ENCODE measurements around the gene LRAT. TPM values are rescaled to one million over a fixed set of nuclear protein-coding genes. Genes with fewer than 3 reads are reported as not detected.
A peak's percentile ranks its signal among the peaks of the same experiment; 100 is the strongest.

LRAT gene
- total RNA-seq, 1 experiment from 2014 or later = not detected

- DNase-seq (ENCODE audit: low spot score) = no peak
Measured at GRCh38 chr4:154760895-154761294, 17.1 kb downstream of the LRAT start.

- no peak for DNase-seq (ENCODE audit: low spot score)
Measured at GRCh38 chr4:154778264-154778663, 34.5 kb downstream of the LRAT start.

DNA sequence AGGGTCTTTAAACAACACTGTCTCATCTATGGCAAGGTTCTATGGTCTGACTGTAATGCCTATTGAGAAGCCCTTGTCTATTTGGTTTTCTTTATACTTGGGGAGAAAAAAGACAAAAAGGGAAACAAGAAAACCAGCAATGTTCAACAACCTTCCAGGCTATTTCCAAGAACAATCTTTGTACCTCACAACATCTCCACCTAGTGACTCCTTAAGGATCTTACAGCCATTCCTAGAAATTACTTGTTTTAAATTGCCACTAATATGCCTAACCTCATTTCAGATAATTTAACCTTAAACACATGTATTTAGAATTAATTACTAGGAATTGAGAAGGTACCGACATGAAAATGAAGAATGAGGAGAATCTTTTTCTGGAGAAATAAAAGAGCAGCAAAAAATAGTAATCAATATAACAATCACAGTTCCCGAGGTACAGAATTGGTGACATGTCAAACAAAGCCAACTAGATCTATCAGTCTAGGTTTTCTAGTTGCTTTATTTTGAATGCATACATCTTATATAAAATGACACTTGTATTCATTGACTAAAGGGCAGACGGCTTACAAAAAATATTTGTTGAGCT is 35.7 kb downstream of the LRAT start:
- DNase-seq (ENCODE audit: low spot score) = peak; percentile 25

DNA sequence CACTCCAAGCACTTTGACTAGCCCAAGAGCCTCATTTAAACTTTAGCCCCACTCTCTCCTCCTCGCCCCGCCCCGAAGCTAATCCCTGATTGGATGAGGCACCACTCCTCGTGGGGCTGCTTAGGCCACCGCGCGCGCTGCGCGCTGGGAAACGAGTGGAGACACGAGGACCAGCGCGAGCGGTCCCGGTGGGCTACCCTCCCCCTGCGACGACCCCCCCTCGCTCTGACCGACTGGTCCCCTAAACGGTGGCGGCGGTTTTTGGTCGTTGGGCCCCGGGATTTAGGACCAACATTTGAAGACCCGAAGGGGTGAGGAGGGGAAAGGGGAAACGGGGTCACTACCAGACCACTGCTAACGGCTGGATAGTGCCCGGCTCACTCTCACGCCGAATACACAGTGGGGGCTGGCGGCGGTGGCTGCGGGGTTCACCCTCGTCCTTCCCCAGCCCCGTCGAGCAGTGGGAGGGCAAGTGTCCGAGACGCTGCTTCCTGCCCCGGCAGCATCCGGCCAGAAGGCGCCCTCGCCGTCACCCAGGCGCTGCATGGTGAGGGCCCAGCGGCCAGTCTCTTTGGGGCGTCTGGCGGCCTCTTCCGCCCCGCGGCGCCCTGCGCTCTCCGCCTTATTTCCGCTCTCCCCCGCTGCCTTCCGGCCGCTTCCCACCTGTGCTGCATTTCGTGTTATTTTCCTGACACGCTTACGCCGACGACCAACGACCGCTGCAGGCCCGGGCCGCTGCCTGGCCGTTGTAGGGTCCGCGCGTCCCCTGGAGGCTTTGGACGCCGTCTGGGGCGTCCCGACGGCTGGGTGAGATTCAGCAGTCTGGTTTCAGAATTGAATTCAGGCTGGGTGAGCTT is 37.6 kb downstream of the LRAT start, which contains the start of gene RBM46:
Gene RBM46, plus strand, starts transcription at position 147 of the 857 bp plus-strand sequence. CDS start 15,481 bp downstream, outside the sequence.
- DNase-seq (ENCODE audit: low spot score) = no peak

DNA sequence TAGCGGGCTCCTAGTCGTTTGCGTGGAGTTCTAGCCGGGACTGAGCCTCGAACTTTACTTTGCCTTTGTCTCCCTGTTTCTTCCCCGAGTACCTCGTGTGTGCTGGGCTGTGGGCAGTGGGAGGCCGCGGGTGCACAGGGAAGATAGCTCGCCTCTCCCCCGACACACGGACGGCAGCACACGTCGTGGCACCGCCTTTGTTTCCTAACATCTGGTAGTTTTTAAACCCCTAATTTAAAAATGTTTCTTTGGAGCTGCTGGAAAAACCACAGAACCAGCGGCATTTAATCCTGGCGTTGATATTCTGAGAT is 38.1 kb downstream of the LRAT start:
- no peak for DNase-seq (ENCODE audit: low spot score)

Small RNA genes lying within 50 kb of the gene (small RNA-seq; reads per million reads assigned to genes)
- gene NDUFB2P1 = not detected
- gene RNU2-44P = not detected
- 1.6 reads per million, percentile 58 among the genes with 10 or more reads in this experiment for gene RNU2-66P

Other genes with a start within 250 kb of the LRAT start
- 50.0 and 62.8 TPM in 2 replicates for gene PLRG1, start 193.6 kb upstream of the LRAT start, total RNA-seq (2014; rRNA removed; shearing (Covaris generic))
- not detected in 2 replicates for gene FGB, start 181.0 kb upstream of the LRAT start, total RNA-seq (2014; rRNA removed; shearing (Covaris generic))
- not detected in 2 replicates for gene FGA, start 153.3 kb upstream of the LRAT start, total RNA-seq (2014; rRNA removed; shearing (Covaris generic))
- gene FGG, start 131.3 kb upstream of the LRAT start, total RNA-seq (2014; rRNA removed; shearing (Covaris generic)) = not detected in 2 replicates
- gene RBM46, start 37.3 kb downstream of the LRAT start, total RNA-seq (2014; rRNA removed; shearing (Covaris generic)) = not detected in 2 replicates